Nephron (organoid): Measurements from ENCODE around the gene CEBPE.
A peak's percentile ranks its signal among the peaks of the same experiment; 100 is the strongest.

Experiments used
- H3K27ac Mint-ChIP-seq, 3 experiments: 2 replicates each; pipeline ENCODE4 v1.8.0; 2020; ENCODE audit warnings: mixed read lengths in 3 of 3, mild to moderate bottlenecking in 2 of 3, moderate library complexity in 1 of 3
- H3K27me3 Mint-ChIP-seq: 2 replicates; pipeline ENCODE4 v1.8.0; 2021; ENCODE audit warnings: low read depth, mild to moderate bottlenecking, moderate library complexity, mixed read lengths
- H3K36me3 Mint-ChIP-seq: 2 replicates; pipeline ENCODE4 v1.8.0; 2020; ENCODE audit warnings: low read depth, mixed read lengths
- H3K4me1 Mint-ChIP-seq: 2 replicates; pipeline ENCODE4 v1.8.0; 2020; ENCODE audit warnings: mixed read lengths
- H3K4me3 Mint-ChIP-seq, 3 experiments: 2 replicates each; pipeline ENCODE4 v1.8.0; 2020; ENCODE audit warnings: mild to moderate bottlenecking in 3 of 3, mixed read lengths in 3 of 3, moderate library complexity in 2 of 3
- H3K9me3 Mint-ChIP-seq: 2 replicates; pipeline ENCODE4 v1.8.0; 2020; ENCODE audit warnings: mixed read lengths
- TF ChIP-seq, protein P1 (sequence below), 3 experiments: fragments of 200-600 bp; sonication (generic); IDR thresholded peaks; one replicate each; pipeline ENCODE4 v1.5.0; 2021; ENCODE audit warnings: antibody characterized with exemption in 3 of 3; ENCODE audit not compliant: unreplicated experiment in 3 of 3

CEBPE gene

DNA sequence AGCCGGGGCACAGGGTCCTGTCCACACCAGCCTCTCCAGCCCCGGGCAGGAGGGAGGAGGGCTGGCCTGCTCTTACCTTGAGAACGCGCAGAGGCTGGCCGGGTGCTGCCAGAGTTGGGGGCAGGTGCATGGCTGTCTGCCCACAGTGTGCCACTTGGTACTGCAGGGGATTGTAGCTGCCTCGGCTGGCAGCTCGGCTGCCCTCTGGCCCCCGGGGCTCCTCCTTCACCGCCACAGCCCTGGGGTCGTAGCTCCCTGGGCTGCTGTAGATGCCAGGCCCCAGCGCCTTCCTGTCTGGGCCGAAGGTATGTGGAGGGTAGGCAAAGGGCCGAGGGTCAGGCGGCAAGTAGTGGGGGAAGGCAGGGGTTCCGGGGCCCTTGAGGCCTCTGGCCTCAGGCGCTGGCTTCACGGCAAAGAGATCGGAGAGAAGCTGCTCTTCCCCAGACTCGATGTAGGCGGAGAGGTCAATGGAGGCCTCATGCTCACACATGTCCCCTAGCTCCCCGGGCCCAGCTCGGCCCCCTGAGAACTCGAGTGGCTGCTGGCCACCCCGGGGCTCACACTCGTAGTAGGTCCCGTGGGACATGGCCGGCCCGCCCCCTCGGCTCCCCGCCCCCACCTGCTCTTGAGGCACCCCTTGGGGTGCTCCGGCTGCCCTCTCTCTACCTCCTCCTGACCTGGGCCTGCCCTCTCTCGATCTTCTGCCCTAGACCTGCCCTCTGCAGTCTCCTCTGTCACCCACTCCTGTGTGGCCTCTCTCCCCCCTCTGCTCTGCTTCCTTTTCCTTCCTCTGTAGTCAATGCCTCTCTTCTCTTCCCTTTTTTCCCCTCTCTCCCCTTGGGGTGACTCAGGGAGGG, at the start of gene CEBPE:
Gene CEBPE (minus strand): TSS at position 750 of the 857 bp plus-strand sequence. CDS start 164 bp downstream, at position 586.
- peaks cover 30% of the 10 kb centered on the region for H3K4me1 Mint-ChIP-seq
- TF ChIP-seq, protein P1, sequence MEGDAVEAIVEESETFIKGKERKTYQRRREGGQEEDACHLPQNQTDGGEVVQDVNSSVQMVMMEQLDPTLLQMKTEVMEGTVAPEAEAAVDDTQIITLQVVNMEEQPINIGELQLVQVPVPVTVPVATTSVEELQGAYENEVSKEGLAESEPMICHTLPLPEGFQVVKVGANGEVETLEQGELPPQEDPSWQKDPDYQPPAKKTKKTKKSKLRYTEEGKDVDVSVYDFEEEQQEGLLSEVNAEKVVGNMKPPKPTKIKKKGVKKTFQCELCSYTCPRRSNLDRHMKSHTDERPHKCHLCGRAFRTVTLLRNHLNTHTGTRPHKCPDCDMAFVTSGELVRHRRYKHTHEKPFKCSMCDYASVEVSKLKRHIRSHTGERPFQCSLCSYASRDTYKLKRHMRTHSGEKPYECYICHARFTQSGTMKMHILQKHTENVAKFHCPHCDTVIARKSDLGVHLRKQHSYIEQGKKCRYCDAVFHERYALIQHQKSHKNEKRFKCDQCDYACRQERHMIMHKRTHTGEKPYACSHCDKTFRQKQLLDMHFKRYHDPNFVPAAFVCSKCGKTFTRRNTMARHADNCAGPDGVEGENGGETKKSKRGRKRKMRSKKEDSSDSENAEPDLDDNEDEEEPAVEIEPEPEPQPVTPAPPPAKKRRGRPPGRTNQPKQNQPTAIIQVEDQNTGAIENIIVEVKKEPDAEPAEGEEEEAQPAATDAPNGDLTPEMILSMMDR (IDR thresholded peaks at IDR 0.05; ENCODE audit: unreplicated experiment in 3 of 3) = no peak
- H3K36me3 Mint-ChIP-seq = no peaks in the 10 kb centered on the region
- no peaks in the 10 kb centered on the region for H3K9me3 Mint-ChIP-seq
- H3K27me3 Mint-ChIP-seq = peaks cover 3% of the 10 kb centered on the region
- no peak within 1 kb of the TSS for H3K4me3 Mint-ChIP-seq
- H3K27ac Mint-ChIP-seq = peak within 1 kb of the TSS in 1 of 3 experiments; percentile 60

DNA sequence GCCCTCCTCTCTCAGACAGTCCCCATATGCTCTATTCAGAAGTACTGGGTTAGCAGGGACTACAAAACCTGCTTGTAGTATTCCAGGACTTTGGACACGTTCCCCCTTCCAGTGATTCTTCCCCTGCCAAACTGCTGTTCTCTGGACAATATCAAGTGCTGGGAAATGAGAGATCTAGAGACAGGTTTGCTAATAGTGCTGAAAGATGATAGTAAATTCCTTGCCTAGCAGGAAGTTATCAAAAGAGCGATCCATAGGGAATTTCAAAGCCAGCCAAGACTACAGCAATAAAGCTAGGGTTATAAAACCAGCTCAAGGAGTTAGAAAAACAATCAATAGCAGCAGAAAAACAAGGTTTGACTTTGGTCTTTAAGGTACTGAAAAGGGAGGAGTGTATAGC, 49.2 kb upstream of the CEBPE start:
- no peaks in the 10 kb centered on the region for H3K9me3 Mint-ChIP-seq
- no peak overlapping the region for H3K4me3 Mint-ChIP-seq
- peaks cover 44% of the 10 kb centered on the region for H3K4me1 Mint-ChIP-seq
- no peaks in the 10 kb centered on the region for H3K27me3 Mint-ChIP-seq
- H3K27ac Mint-ChIP-seq = peak overlapping the region; percentile 65 to 88 (median 78)
- TF ChIP-seq, protein P1 (IDR thresholded peaks at IDR 0.05; ENCODE audit: unreplicated experiment in 3 of 3) = no peak
- H3K36me3 Mint-ChIP-seq = peaks cover 46% of the 10 kb centered on the region

DNA sequence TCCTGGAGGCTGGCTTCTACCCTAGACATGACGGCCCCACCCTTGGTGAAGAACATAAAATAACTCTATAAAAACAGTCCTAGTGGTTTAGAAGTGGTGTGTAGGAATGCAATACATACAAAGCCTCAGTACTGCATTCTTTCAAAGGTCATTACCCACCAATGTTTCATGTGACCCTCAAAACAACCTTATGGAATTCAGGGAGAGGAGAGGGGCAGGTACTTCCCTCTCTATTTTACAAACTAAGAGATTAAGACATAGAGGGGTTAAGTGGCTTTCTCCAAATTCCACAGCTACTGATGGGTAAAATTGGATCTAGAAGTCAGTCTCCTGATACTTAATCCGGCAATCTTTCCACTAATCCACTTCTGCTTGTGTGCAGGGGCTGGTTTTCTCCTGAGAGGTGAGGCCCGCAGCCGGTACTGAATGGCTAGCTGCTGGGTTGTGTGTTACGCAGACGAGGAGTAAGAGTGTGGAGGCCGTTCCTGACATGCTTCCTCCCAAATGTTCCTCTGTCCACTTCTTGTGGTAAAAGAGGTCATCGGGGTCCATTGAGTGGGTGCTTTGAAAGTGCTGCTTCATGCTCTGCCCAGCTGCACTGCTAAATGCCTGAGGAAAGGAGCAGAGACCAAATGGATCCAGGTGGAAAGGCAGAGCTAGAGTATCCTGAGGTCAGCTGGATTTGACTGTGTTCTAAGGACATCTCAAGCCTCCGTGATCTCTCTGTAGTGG, 48.2 kb upstream of the CEBPE start:
- H3K36me3 Mint-ChIP-seq = peaks cover 46% of the 10 kb centered on the region
- TF ChIP-seq, protein P1 (IDR thresholded peaks at IDR 0.05; ENCODE audit: unreplicated experiment in 3 of 3) = no peak
- H3K27me3 Mint-ChIP-seq = no peaks in the 10 kb centered on the region
- peaks cover 42% of the 10 kb centered on the region for H3K4me1 Mint-ChIP-seq
- H3K4me3 Mint-ChIP-seq = no peak overlapping the region
- peak overlapping the region; percentile 65 to 88 (median 78) for H3K27ac Mint-ChIP-seq
- no peaks in the 10 kb centered on the region for H3K9me3 Mint-ChIP-seq

DNA sequence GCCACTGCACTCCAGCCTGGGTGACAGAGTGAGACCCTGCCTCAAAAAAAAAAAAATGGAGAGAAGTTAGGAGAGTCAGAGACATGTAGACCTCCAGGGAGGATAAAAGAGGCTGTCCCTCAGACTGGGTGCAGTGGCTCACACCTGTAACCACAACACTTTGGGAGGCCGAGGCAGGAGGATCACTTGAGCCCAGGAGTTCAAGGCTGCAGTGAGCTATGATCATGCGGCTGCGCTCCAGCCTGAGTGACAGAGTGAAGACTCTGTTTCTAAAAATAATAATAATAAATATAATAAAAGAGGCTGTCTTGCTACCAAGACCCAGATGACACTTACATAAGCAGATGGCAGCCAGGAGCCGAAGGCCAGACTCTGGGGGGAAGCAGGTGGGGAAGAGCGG, 45.9 kb upstream of the CEBPE start:
- TF ChIP-seq, protein P1 (IDR thresholded peaks at IDR 0.05; ENCODE audit: unreplicated experiment in 3 of 3) = no peak
- peaks cover 54% of the 10 kb centered on the region for H3K4me1 Mint-ChIP-seq
- peak overlapping the region in 1 of 3 experiments; percentile 61 for H3K27ac Mint-ChIP-seq
- H3K9me3 Mint-ChIP-seq = no peaks in the 10 kb centered on the region
- peaks cover 49% of the 10 kb centered on the region for H3K36me3 Mint-ChIP-seq
- no peak overlapping the region for H3K4me3 Mint-ChIP-seq
- H3K27me3 Mint-ChIP-seq = no peaks in the 10 kb centered on the region

DNA sequence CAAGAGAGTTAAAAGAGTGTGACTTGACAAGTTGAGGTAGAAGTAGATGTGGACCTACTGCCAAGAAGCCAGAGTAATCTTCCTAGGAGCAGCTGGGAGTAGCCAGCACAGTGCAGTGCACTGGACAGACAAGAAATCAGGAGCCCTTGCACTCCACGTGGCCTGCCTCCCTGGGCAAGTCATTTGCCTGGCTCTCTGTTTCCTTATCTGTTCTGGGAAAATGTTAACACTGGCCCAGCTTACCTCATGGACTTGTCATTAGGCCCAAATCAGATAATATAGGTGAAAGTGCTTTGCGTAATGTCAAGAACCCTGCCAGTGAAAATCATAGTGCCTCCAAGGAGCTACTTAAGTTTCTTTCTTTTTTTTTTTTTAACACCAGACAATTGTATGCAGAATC, 45.2 kb upstream of the CEBPE start:
- peaks cover 53% of the 10 kb centered on the region for H3K36me3 Mint-ChIP-seq

More for the DNA sequence above, 45.2 kb upstream of the CEBPE start:
- H3K27me3 Mint-ChIP-seq = no peaks in the 10 kb centered on the region
- TF ChIP-seq, protein P1 (IDR thresholded peaks at IDR 0.05; ENCODE audit: unreplicated experiment in 3 of 3) = no peak
- H3K9me3 Mint-ChIP-seq = no peaks in the 10 kb centered on the region
- H3K27ac Mint-ChIP-seq = no peak overlapping the region
- H3K4me3 Mint-ChIP-seq = no peak overlapping the region
- H3K4me1 Mint-ChIP-seq = peaks cover 57% of the 10 kb centered on the region
